Aorta (tissue), 5 donors: ENCODE data around the gene PLXND1. TPM values are rescaled to one million over a fixed set of nuclear protein-coding genes. Genes with fewer than 3 reads are reported as not detected.

Experiments
- ATAC-seq: fragments of 200-7000 bp; cut with Tn5 transposase; one replicate; pipeline ENCODE4 v1.9.1; 2022; ENCODE audit warnings: moderate library complexity; ENCODE audit not compliant: low FRiP score
- DNase-seq, 2 donors: peaks; one replicate each; pipeline ENCODE4 v3.0.0-alpha.2; 2020
- H3K27ac ChIP-seq, 2 donors: one replicate each; pipeline ENCODE4 v1.5.1; 2013; ENCODE audit warnings: low read length in 2 of 2, mild to moderate bottlenecking in 2 of 2, moderate library complexity in 2 of 2, control low read depth in 1 of 2, inconsistent platforms in 1 of 2, low read depth in 1 of 2
- H3K27me3 ChIP-seq, 2 donors: one replicate each; pipeline ENCODE4 v1.6.1; 2013; ENCODE audit warnings: control low read depth in 1 of 2, low read length in 1 of 2, mild to moderate bottlenecking in 1 of 2, moderate library complexity in 1 of 2; ENCODE audit not compliant: insufficient read depth in 2 of 2, control insufficient read depth in 1 of 2
- H3K36me3 ChIP-seq, 2 donors: one replicate each; pipeline ENCODE4 v1.6.1; 2013; ENCODE audit warnings: control low read depth in 1 of 2, low read length in 1 of 2, mild to moderate bottlenecking in 1 of 2; ENCODE audit not compliant: insufficient read depth in 2 of 2, control insufficient read depth in 1 of 2
- H3K4me1 ChIP-seq, 2 donors: one replicate each; pipeline ENCODE4 v1.6.1; 2013; ENCODE audit warnings: low read length in 2 of 2, control low read depth in 1 of 2, mild to moderate bottlenecking in 1 of 2, moderate library complexity in 1 of 2; ENCODE audit not compliant: insufficient read depth in 2 of 2, control insufficient read depth in 1 of 2
- H3K4me3 ChIP-seq, 2 donors: one replicate each; pipeline ENCODE4 v1.5.1; 2013; ENCODE audit warnings: low read length in 2 of 2, control low read depth in 1 of 2, mild to moderate bottlenecking in 1 of 2
- H3K9me3 ChIP-seq: one replicate; pipeline ENCODE4 v1.6.1; 2013; ENCODE audit warnings: mild to moderate bottlenecking, low read length; ENCODE audit not compliant: control insufficient read depth
- WGBS, 2 donors: extraction: QIAGEN DNeasy Blood & Tissue Kit; methylation state at CpG; one replicate each; pipeline ENCODE4 v1.1.7; 2013; 5-methylcytosine and 5-hydroxymethylcytosine counted together
- intact Hi-C, 2 donors: fragments of 100-400 bp; cut with DNase I; formaldehyde crosslinking; loops; one replicate each; pipeline versions ENCODE4 v1.14.2 to v1.15.0; 2022
- polyA plus RNA-seq, 2 donors: library from polyadenylated mRNA; stranded (reverse); fragments of 200-250 nt; gene quantifications; one replicate each; pipeline ENCODE4 v1.2.3, GENCODE V29; 2013
- total RNA-seq, 2 donors: library from RNA; stranded (reverse); fragmentation: NEBNext Ultra II Directional; extraction: Animal tissue kit (Norgen Biotek cat#: 25700); gene quantifications; one replicate each; pipeline ENCODE4 v1.2.1, GENCODE V29; 2021
- donor health status: healthy with polysubstance abuse.
- donor health status: Bipolar disorder and iron deficiency.
- donor health status: DM: no; HTN: no; CAD: no.
- donor health status: DM: no; HTN: no; CAD: no.
- donor health status: DM: yes; HTN: yes; CAD: no.

The PLXND1 gene
- total and polyA plus RNA-seq, 4 donors = 55.5 to 358 (median 163) TPM

GRCh38 chr3:129582799-129583198, 23.7 kb downstream of the PLXND1 start:
- intact Hi-C loops = no loop called here
- Histone ChIP-seq H3K36me3 (no peaks in the 10 kb centered on the region), H3K9me3 (no peaks in the 10 kb centered on the region), H3K27ac (no peak overlapping the region), H3K4me3 (no peak overlapping the region), H3K27me3 (no peaks in the 10 kb centered on the region), H3K4me1 (no peaks in the 10 kb centered on the region)
- ATAC-seq (no peak), DNase-seq (no peak)
- 87 to 89% methylated on average over 5 of the region's 5 CpGs for WGBS, 2 donors

GRCh38 chr3:129581623-129582022, 24.9 kb downstream of the PLXND1 start:
- Histone ChIP-seq H3K27me3 (no peaks in the 10 kb centered on the region), H3K4me3 (no peak overlapping the region), H3K36me3 (no peaks in the 10 kb centered on the region), H3K9me3 (no peaks in the 10 kb centered on the region), H3K4me1 (no peaks in the 10 kb centered on the region), H3K27ac (no peak overlapping the region)
- WGBS, 2 donors = 94 to 97% methylated on average over 8 of the region's 8 CpGs
- intact Hi-C loops = no loop called here
- ATAC-seq (no peak), DNase-seq (no peak)

- intact Hi-C loops = no loop called here
- no peaks in the 10 kb centered on the region for H3K27me3 ChIP-seq
- no peaks in the 10 kb centered on the region for H3K9me3 ChIP-seq
- WGBS, 2 donors = 45 to 47% methylated on average over 10 of the region's 10 CpGs
- no peak overlapping the region for H3K27ac ChIP-seq
- no peaks in the 10 kb centered on the region for H3K4me1 ChIP-seq
- H3K4me3 ChIP-seq = no peak overlapping the region
- no peaks in the 10 kb centered on the region for H3K36me3 ChIP-seq
- ATAC-seq (no peak), DNase-seq (no peak)
Observed at GRCh38 chr3:129579991-129580390, 26.5 kb downstream of the PLXND1 start.

GRCh38 chr3:129577925-129578786, 28.3 kb downstream of the PLXND1 start:
- Histone ChIP-seq H3K27ac (no peak overlapping the region), H3K9me3 (no peaks in the 10 kb centered on the region), H3K27me3 (no peaks in the 10 kb centered on the region), H3K4me1 (no peaks in the 10 kb centered on the region), H3K4me3 (no peak overlapping the region), H3K36me3 (peaks cover 0 to 2% of the 10 kb centered on the region in 2 donors)
- intact Hi-C loops = no loop called here
- peak in 1 of 2 donors; percentile 84 for DNase-seq
- 86 to 91% methylated on average over 21 of the region's 21 CpGs for WGBS, 2 donors
- ATAC-seq = no peak

GRCh38 chr3:129577366-129577765, 29.1 kb downstream of the PLXND1 start:
- Histone ChIP-seq H3K36me3 (peaks cover 0 to 2% of the 10 kb centered on the region in 2 donors), H3K27ac (no peak overlapping the region)
- no peak for ATAC-seq

GRCh38 chr3:129576514-129577352, 29.7 kb downstream of the PLXND1 start:
- H3K36me3 ChIP-seq = peaks cover 0 to 2% of the 10 kb centered on the region in 2 donors
- H3K27me3 ChIP-seq = no peaks in the 10 kb centered on the region
- no peak overlapping the region for H3K4me3 ChIP-seq
- no peaks in the 10 kb centered on the region for H3K9me3 ChIP-seq
- ATAC-seq (peak; percentile 17), DNase-seq (peak in 1 of 2 donors; percentile 86)
- H3K4me1 ChIP-seq = no peaks in the 10 kb centered on the region
- no peak overlapping the region for H3K27ac ChIP-seq
- intact Hi-C loops = no loop called here
- 82 to 85% methylated on average over 18 of the region's 18 CpGs for WGBS, 2 donors

More at GRCh38 chr3:129577366-129577765, 29.1 kb downstream of the PLXND1 start:
- no peaks in the 10 kb centered on the region for H3K9me3 ChIP-seq
- no peak overlapping the region for H3K4me3 ChIP-seq
- WGBS, 2 donors = 62 to 72% methylated on average over 15 to 17 of the region's 17 CpGs
- H3K4me1 ChIP-seq = no peaks in the 10 kb centered on the region
- DNase-seq = peak in 1 of 2 donors; percentile 87
- intact Hi-C loops = no loop called here
- H3K27me3 ChIP-seq = no peaks in the 10 kb centered on the region

- Histone ChIP-seq H3K27me3 (no peaks in the 10 kb centered on the region), H3K4me1 (no peaks in the 10 kb centered on the region), H3K9me3 (no peaks in the 10 kb centered on the region), H3K36me3 (peaks cover 0 to 2% of the 10 kb centered on the region in 2 donors), H3K27ac (no peak overlapping the region), H3K4me3 (no peak overlapping the region)
- intact Hi-C loops = no loop called here
- no peak for DNase-seq
- WGBS, 2 donors = 87 to 90% methylated on average over 10 of the region's 10 CpGs
- no peak for ATAC-seq
Observed at GRCh38 chr3:129575997-129576384, 30.5 kb downstream of the PLXND1 start.

GRCh38 chr3:129575233-129575996, 31.1 kb downstream of the PLXND1 start:
- Histone ChIP-seq H3K27ac (no peak overlapping the region), H3K9me3 (no peaks in the 10 kb centered on the region), H3K27me3 (no peaks in the 10 kb centered on the region), H3K4me1 (no peaks in the 10 kb centered on the region), H3K4me3 (no peak overlapping the region), H3K36me3 (peaks cover 0 to 2% of the 10 kb centered on the region in 2 donors)
- intact Hi-C loops = no loop called here
- no peak for ATAC-seq
- WGBS, 2 donors = 84 to 86% methylated on average over 19 of the region's 19 CpGs
- no peak for DNase-seq
